HepG2 (cell line): ENCODE data around the gene EIF6. TPM values are rescaled to one million over a fixed set of nuclear protein-coding genes. Genes with fewer than 3 reads are reported as not detected.

Source experiments
- ATAC-seq: fragments of 200-7000 bp; cut with Tn5 transposase; 3 replicates; pipeline ENCODE4 v1.9.1; 2020; ENCODE audit warnings: mild to moderate bottlenecking, moderate library complexity
- BruUV-seq: library from RNA; stranded (reverse); fragments of 400-500 nt; replicated peaks from 2 replicates; lab custom pipeline; 2021; lab: Mats Ljungman, UMichigan
- CTCF ChIA-PET: fragments of 300-600 bp; formaldehyde crosslinking; extraction: SDS; loops from one replicate; lab custom pipeline; 2021; ENCODE audit warnings: low total read pairs, inconsistent platforms, low intra/inter-chr PET ratio; lab: Yijun Ruan, JAX
- POLR2A ChIA-PET: fragments of 350-600 bp; sonication (Branson Sonifier 250); formaldehyde crosslinking; loops from one replicate; lab custom pipeline; 2020; ENCODE audit warnings: antibody characterized with exemption, inconsistent platforms; lab: Yijun Ruan, JAX
- DNase-seq: peaks from one replicate; pipeline ENCODE4 v3.0.0-alpha.2; 2015; ENCODE audit warnings: low spot score
- FAIRE-seq: peaks from 3 replicates; lab custom pipeline; 2011; peaks lifted over from hg19 to GRCh38; lab: Jason Lieb, UNC
- H2AFZ ChIP-seq: one replicate; pipeline ENCODE4 v1.6.1; 2011; ENCODE audit warnings: low read length, inconsistent platforms
- H3K27ac ChIP-seq: fragments of 300-600 bp; 3 replicates; pipeline ENCODE4 v1.8.0; 2011; ENCODE audit warnings: mixed run types, mild to moderate bottlenecking, mixed read lengths, low read length, inconsistent platforms; ENCODE audit not compliant: insufficient read depth; ENCODE audit errors: extremely low read length
- H3K27me3 ChIP-seq, 2 experiments: fragments of 200-600 bp in 1 of 2; 2 replicates in 1 of 2; 3 replicates in 1 of 2; pipeline versions ENCODE4 v1.6.0 to v1.8.0; 2011; ENCODE audit warnings: low read length in 2 of 2, mild to moderate bottlenecking in 2 of 2, moderate library complexity in 2 of 2, inconsistent platforms in 1 of 2; ENCODE audit not compliant: insufficient read depth in 2 of 2, control insufficient read depth in 1 of 2
- H3K36me3 ChIP-seq, 2 experiments: fragments of 200-600 bp in 1 of 2; replicated peaks in 1 of 2; 2 replicates in 1 of 2; 3 replicates in 1 of 2; pipeline versions ENCODE4 v1.5.1 to v1.8.0; 2011; ENCODE audit warnings: low read length in 2 of 2, inconsistent platforms in 1 of 2; ENCODE audit not compliant: insufficient read depth in 2 of 2, control insufficient read depth in 1 of 2
- H3K4me1 ChIP-seq: 2 replicates; pipeline ENCODE4 v1.5.1; 2012; ENCODE audit warnings: low read length, inconsistent platforms; ENCODE audit not compliant: insufficient read depth
- H3K4me2 ChIP-seq: 2 replicates; pipeline ENCODE4 v1.6.0; 2011; ENCODE audit warnings: low read depth, low read length, inconsistent platforms
- H3K4me3 ChIP-seq, 3 experiments: fragments of 200-600 bp in 1 of 3; sonication (generic), shearing (Covaris generic) in 1 of 3; replicated peaks in 1 of 3; 2 replicates each; pipeline ENCODE4 v1.5.1; 2011 to 2016; ENCODE audit warnings: low read length in 3 of 3, inconsistent platforms in 2 of 3, low read depth in 2 of 3, mild to moderate bottlenecking in 2 of 3, control low read depth in 1 of 3, mixed read lengths in 1 of 3; ENCODE audit not compliant: insufficient read depth in 1 of 3
- H3K79me2 ChIP-seq: one replicate; pipeline ENCODE4 v1.6.1; 2011; ENCODE audit warnings: low read length, inconsistent platforms; ENCODE audit not compliant: insufficient read depth
- H3K9ac ChIP-seq: 2 replicates; pipeline ENCODE4 v1.6.0; 2011; ENCODE audit warnings: mild to moderate bottlenecking, low read depth, low read length, inconsistent platforms; ENCODE audit not compliant: insufficient read depth
- H3K9me3 ChIP-seq: 2 replicates; pipeline ENCODE4 v1.5.1; 2012; ENCODE audit warnings: mild to moderate bottlenecking, low read length
- H4K20me1 ChIP-seq: 2 replicates; pipeline ENCODE4 v1.6.0; 2011; ENCODE audit warnings: inconsistent platforms, mild to moderate bottlenecking, low read length, moderate library complexity; ENCODE audit not compliant: insufficient read depth
- HNF4A ChIP-seq: sonication (generic); formaldehyde crosslinking; IDR thresholded peaks from 2 replicates; pipeline ENCODE4 v1.4.0; 2020; ENCODE audit warnings: missing genetic modification reagents
- PAX8 ChIP-seq: sonication (generic); formaldehyde crosslinking; IDR thresholded peaks from 2 replicates; pipeline ENCODE4 v1.8.0; 2022; ENCODE audit warnings: mild to moderate bottlenecking, missing genetic modification reagents, borderline replicate concordance
- REST ChIP-seq, 2 experiments: IDR thresholded peaks; 2 replicates each; pipeline ENCODE4 v1.6.1; 2011 to 2012; ENCODE audit warnings: low read length in 2 of 2, borderline replicate concordance in 1 of 2, low read depth in 1 of 2, mild to moderate bottlenecking in 1 of 2, moderate library complexity in 1 of 2
- U2AF1 ChIP-seq: fragments of 200-400 bp; formaldehyde crosslinking; optimal IDR thresholded peaks from 2 replicates; pipeline ENCODE3; 2017; ENCODE audit warnings: mild to moderate bottlenecking, low read depth, low read length
- ZFP90 ChIP-seq: sonication (generic); formaldehyde crosslinking; IDR thresholded peaks from 2 replicates; pipeline ENCODE4 v1.8.0; 2022; ENCODE audit warnings: missing genetic modification reagents, mild to moderate bottlenecking, inconsistent platforms, borderline replicate concordance
- WGBS: methylation state at CpG from one replicate; pipeline ENCODE4 v1.1.6; 2017; ENCODE audit warnings: low lambda C conversion rate; 5-methylcytosine and 5-hydroxymethylcytosine counted together
- in situ Hi-C: cut with HindIII; loops from 2 replicates; pipeline ENCODE4 v1.10.0; 2017; ENCODE audit warnings: low pct_unique_long_range_greater_than_20kb; ENCODE audit not compliant: extremely low pct_ligation_motif_present
- intact Hi-C: fragments of 100-400 bp; cut with micrococcal nuclease; formaldehyde crosslinking; loops from one replicate; pipeline ENCODE4 v1.10.0; 2022; ENCODE audit not compliant: unreplicated experiment
- polyA plus RNA-seq, 8 experiments: library from polyadenylated mRNA; depleted of rRNA in 3 of 8; stranded (reverse) in 7 of 8; unstranded in 1 of 8; fragments of >200 nt; fragmentation: Illumina TruSeq in 4 of 8; extraction: Trizol in 4 of 8; gene quantifications; 2 replicates each; pipeline versions ENCODE4 v1.2.1 to v1.2.3, GENCODE V29; 2011 to 2016; ENCODE audit warnings: low read depth in 4 of 8, missing spikeins in 1 of 8, mixed read lengths in 1 of 8; ENCODE audit not compliant: insufficient read depth in 1 of 8
- total RNA-seq, 5 experiments: library from RNA; depleted of rRNA; stranded (reverse); fragments of >200 nt; fragmentation: Illumina TruSeq; extraction: Trizol; gene quantifications; 2 replicates each; pipeline ENCODE4 v1.2.3, GENCODE V29; 2016; ENCODE audit warnings: low read depth in 1 of 5
- TF ChIP-seq, protein P1 (sequence below): sonication (generic); formaldehyde crosslinking; IDR thresholded peaks from 2 replicates; pipeline ENCODE4 v1.5.1; 2020; ENCODE audit warnings: mild to moderate bottlenecking, missing genetic modification reagents, moderate library complexity
- TF ChIP-seq, protein P2 (sequence below): IDR thresholded peaks from 2 replicates; pipeline ENCODE4 v1.6.1; 2016; ENCODE audit warnings: missing compliant biosample characterization, missing genetic modification reagents, borderline replicate concordance

The EIF6 gene
- total and polyA plus RNA-seq, 2 of the 13 experiments (the other 11 are each of a cell fraction or from before 2014, with no cell fraction given): 462 to 466 TPM

DNA sequence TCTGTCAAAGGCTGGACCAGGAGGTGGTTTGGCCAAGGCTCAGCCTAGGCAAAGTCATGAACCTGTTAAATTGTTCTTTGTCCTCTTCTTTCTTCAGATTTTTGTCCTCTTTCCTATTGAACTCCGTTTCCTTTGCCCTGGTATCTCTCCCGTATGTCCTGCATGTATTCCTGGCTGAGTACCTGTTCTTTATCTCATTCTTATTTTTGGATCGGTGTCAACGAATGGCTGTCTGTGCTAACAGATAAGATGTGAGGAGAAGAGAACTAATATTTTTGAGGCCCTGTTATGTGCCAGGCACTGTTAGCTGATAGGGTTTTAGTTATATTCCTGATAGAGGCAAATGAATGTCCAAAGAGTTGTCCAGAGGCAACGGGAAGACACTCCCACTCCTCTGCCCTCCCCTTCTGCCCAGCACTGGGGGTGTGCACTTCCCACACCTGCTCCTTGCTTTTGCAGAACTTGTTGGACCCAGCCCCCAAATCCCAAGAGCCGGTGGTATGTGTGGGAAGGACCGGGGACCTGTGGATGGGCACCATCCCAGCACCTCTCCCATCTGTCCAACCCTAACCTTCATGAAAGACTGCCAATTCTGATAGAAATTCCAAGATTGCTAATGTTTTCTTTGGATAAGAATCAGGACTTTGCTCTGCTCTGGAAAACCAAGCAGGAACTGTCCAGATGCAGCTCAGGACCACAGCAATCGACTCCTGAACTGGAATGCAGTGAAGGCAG is 27.2 kb downstream of the EIF6 start:
- no peak overlapping the region for H3K4me2 ChIP-seq
- no peaks in the 10 kb centered on the region for H3K36me3 ChIP-seq
- no peak for FAIRE-seq
- POLR2A ChIA-PET: no interaction called here
- in situ Hi-C loops (no loop called here), intact Hi-C loops (no loop called here)
- no peak overlapping the region for H3K4me3 ChIP-seq
- CTCF ChIA-PET: no interaction called here
- H3K9me3 ChIP-seq: no peaks in the 10 kb centered on the region
- ATAC-seq: no peak
- 18% methylated on average over 8 of the region's 8 CpGs for WGBS
- no peak for DNase-seq
- BruUV-seq: no TSS peak
- H3K27me3 ChIP-seq: no peaks in the 10 kb centered on the region
- H3K79me2 ChIP-seq: no peaks in the 10 kb centered on the region
- no peaks in the 10 kb centered on the region for H4K20me1 ChIP-seq
- H3K4me1 ChIP-seq: peaks cover 24% of the 10 kb centered on the region
- no peak overlapping the region for H3K27ac ChIP-seq
- H3K9ac ChIP-seq: no peak overlapping the region
- no peak overlapping the region for H2AFZ ChIP-seq
- TF ChIP-seq HNF4A: 0 out of 2 replicates have a peak, but pooled peaks have one; percentile 5
- TF ChIP-seq REST (IDR thresholded peaks at IDR 0.05; ENCODE audit: borderline replicate concordance in 1 of 2, low read depth in 1 of 2, low read length in 2 of 2): peak in 1 of 2 experiments; percentile 56; a peak in 1 of 4 replicates
- no peak for TF ChIP-seq ZFP90
- TF ChIP-seq, protein P1, sequence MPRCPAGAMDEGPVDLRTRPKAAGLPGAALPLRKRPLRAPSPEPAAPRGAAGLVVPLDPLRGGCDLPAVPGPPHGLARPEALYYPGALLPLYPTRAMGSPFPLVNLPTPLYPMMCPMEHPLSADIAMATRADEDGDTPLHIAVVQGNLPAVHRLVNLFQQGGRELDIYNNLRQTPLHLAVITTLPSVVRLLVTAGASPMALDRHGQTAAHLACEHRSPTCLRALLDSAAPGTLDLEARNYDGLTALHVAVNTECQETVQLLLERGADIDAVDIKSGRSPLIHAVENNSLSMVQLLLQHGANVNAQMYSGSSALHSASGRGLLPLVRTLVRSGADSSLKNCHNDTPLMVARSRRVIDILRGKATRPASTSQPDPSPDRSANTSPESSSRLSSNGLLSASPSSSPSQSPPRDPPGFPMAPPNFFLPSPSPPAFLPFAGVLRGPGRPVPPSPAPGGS (CRISPR knock-in tag): 0 out of 2 replicates have a peak, but pooled peaks have one; percentile 36
- no peak for TF ChIP-seq U2AF1
- no peak for TF ChIP-seq PAX8
- TF ChIP-seq, protein P2, sequence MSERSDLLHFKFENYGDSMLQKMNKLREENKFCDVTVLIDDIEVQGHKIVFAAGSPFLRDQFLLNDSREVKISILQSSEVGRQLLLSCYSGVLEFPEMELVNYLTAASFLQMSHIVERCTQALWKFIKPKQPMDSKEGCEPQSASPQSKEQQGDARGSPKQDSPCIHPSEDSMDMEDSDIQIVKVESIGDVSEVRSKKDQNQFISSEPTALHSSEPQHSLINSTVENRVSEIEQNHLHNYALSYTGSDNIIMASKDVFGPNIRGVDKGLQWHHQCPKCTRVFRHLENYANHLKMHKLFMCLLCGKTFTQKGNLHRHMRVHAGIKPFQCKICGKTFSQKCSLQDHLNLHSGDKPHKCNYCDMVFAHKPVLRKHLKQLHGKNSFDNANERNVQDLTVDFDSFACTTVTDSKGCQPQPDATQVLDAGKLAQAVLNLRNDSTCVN (CRISPR knock-in tag): 0 out of 2 replicates have a peak, but pooled peaks have one; percentile 38
